Right atrium auricular region (tissue), 2 donors: ENCODE results near the gene TMTC4. TPM values are rescaled to one million over a fixed set of nuclear protein-coding genes. Genes with fewer than 3 reads are reported as not detected.

ENCODE experiments used
- DNase-seq: peaks from one replicate; pipeline ENCODE4 v3.0.0-alpha.2; 2019; ENCODE audit warnings: low spot score
- H3K27ac ChIP-seq, 2 donors: fragments of 200-600 bp; sonication (generic); 1 replicate in 1 of 2; 2 replicates in 1 of 2; pipeline ENCODE4 v1.5.1; 2016 to 2019
- H3K27me3 ChIP-seq, 2 donors: fragments of 200-600 bp; sonication (generic); one replicate each; pipeline versions ENCODE4 v1.5.1 to v1.6.0; 2017 to 2019
- H3K36me3 ChIP-seq: fragments of 200-600 bp; sonication (generic); one replicate; pipeline ENCODE4 v1.5.1; 2016
- H3K4me1 ChIP-seq, 2 donors: fragments of 200-600 bp; sonication (generic); one replicate each; pipeline versions ENCODE4 v1.5.1 to v1.6.0; 2017 to 2019
- H3K4me3 ChIP-seq, 2 donors: fragments of 200-600 bp; sonication (generic); 1 replicate in 1 of 2; 2 replicates in 1 of 2; pipeline ENCODE4 v1.5.1; 2017 to 2019; ENCODE audit warnings: mild to moderate bottlenecking in 1 of 2, moderate library complexity in 1 of 2
- H3K9me3 ChIP-seq, 2 donors: fragments of 200-600 bp; sonication (generic); one replicate each; pipeline ENCODE4 v1.5.1; 2019
- CTCF ChIP-seq, 2 donors: fragments of 200-600 bp; sonication (generic); IDR thresholded peaks; one replicate each; pipeline ENCODE4 v1.5.1; 2019; ENCODE audit warnings: antibody characterized with exemption in 2 of 2
- total RNA-seq, 2 donors: library from RNA; depleted of rRNA; stranded (reverse); fragments of >200 nt; gene quantifications; one replicate each; pipeline ENCODE4 v1.1.0, GENCODE V29; 2016

TMTC4 gene
- total RNA-seq, 2 donors from 2014 or later, result 3.5 to 7.6 TPM

- no peaks in the 10 kb centered on the region for H3K4me1 ChIP-seq
- no peak for TF ChIP-seq CTCF (IDR thresholded peaks at IDR 0.05)
- H3K27me3 ChIP-seq, result no peaks in the 10 kb centered on the region
- H3K4me3 ChIP-seq, result no peak overlapping the region
- no peaks in the 10 kb centered on the region for H3K9me3 ChIP-seq
- peaks cover 6% of the 10 kb centered on the region for H3K36me3 ChIP-seq
- no peak for DNase-seq
- no peak overlapping the region for H3K27ac ChIP-seq
Measured at GRCh38 chr13:100662468-100663211, 12.0 kb downstream of the TMTC4 start.

GRCh38 chr13:100660761-100661160 lies 13.8 kb downstream of the TMTC4 start:
- no peaks in the 10 kb centered on the region for H3K9me3 ChIP-seq
- H3K36me3 ChIP-seq, result peaks cover 5% of the 10 kb centered on the region
- no peak overlapping the region for H3K4me3 ChIP-seq
- H3K27me3 ChIP-seq, result no peaks in the 10 kb centered on the region
- no peak overlapping the region for H3K27ac ChIP-seq
- no peak for TF ChIP-seq CTCF (IDR thresholded peaks at IDR 0.05)
- H3K4me1 ChIP-seq, result no peaks in the 10 kb centered on the region
- no peak for DNase-seq

- Histone ChIP-seq H3K4me3 (no peak overlapping the region), H3K36me3 (no peaks in the 10 kb centered on the region), H3K4me1 (no peaks in the 10 kb centered on the region), H3K27ac (no peak overlapping the region), H3K27me3 (no peaks in the 10 kb centered on the region), H3K9me3 (no peaks in the 10 kb centered on the region)
- DNase-seq, result no peak
- no peak for TF ChIP-seq CTCF (IDR thresholded peaks at IDR 0.05)
Measured at GRCh38 chr13:100659578-100659977, 15.0 kb downstream of the TMTC4 start.

GRCh38 chr13:100658363-100658762 lies 16.2 kb downstream of the TMTC4 start:
- Histone ChIP-seq H3K36me3 (no peaks in the 10 kb centered on the region), H3K27me3 (no peaks in the 10 kb centered on the region), H3K4me1 (no peaks in the 10 kb centered on the region), H3K27ac (no peak overlapping the region), H3K4me3 (no peak overlapping the region), H3K9me3 (no peaks in the 10 kb centered on the region)
- DNase-seq, result no peak
- TF ChIP-seq CTCF (IDR thresholded peaks at IDR 0.05), result no peak

- Histone ChIP-seq H3K27me3 (no peaks in the 10 kb centered on the region), H3K9me3 (no peaks in the 10 kb centered on the region), H3K4me3 (no peak overlapping the region), H3K36me3 (no peaks in the 10 kb centered on the region), H3K4me1 (no peaks in the 10 kb centered on the region), H3K27ac (no peak overlapping the region)
- no peak for TF ChIP-seq CTCF (IDR thresholded peaks at IDR 0.05)
- DNase-seq, result no peak
Measured at GRCh38 chr13:100657881-100658315, 16.7 kb downstream of the TMTC4 start.

DNA sequence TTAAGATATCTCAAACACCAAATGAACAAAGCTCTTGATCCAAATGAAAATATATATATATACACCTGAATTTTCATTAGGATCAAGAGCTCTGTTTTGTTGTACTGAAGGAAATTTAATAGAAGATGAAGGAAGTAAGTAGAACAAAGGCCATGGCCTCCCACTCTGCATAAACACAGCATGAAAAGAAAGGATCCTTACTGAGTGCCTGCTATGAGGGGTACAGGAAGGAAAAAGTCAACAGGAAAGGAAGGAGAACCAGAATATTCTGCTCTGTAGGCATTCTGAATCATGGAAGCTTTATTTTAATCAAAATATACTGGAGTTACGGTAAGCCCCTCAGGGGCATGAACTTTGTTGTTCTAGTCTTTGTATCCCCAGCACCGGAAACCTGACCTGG lies 22.1 kb downstream of the TMTC4 start:
- H3K4me3 ChIP-seq, result no peak overlapping the region
- DNase-seq, result no peak
- H3K27me3 ChIP-seq, result no peaks in the 10 kb centered on the region
- no peaks in the 10 kb centered on the region for H3K36me3 ChIP-seq
- no peak overlapping the region for H3K27ac ChIP-seq
- no peaks in the 10 kb centered on the region for H3K4me1 ChIP-seq
- H3K9me3 ChIP-seq, result no peaks in the 10 kb centered on the region
- no peak for TF ChIP-seq CTCF (IDR thresholded peaks at IDR 0.05)
